Stimulated activated CD4-positive, alpha-beta T cell treated with anti-CD3 and anti-CD28 coated beads, TNF-alpha, amount 100 ng/mL, for 4 hours (primary cell): ENCODE measurements around the gene RSU1.

Experiments used
- DNase-seq, 3 experiments: peaks; one replicate each; pipeline ENCODE4 v3.0.0-alpha.2; 2020; ENCODE audit warnings: low read depth in 3 of 3

RSU1 gene

GRCh38 chr10:16741540-16741939 lies 75.7 kb downstream of the RSU1 start:
- DNase-seq: no peak

- DNase-seq: no peak
Observed at GRCh38 chr10:16737420-16737819, 79.8 kb downstream of the RSU1 start.

GRCh38 chr10:16735671-16736070 lies 81.6 kb downstream of the RSU1 start:
- no peak for DNase-seq

- DNase-seq: no peak
Observed at GRCh38 chr10:16732376-16732775, 84.8 kb downstream of the RSU1 start.

GRCh38 chr10:16728266-16728665 lies 89.0 kb downstream of the RSU1 start:
- DNase-seq: no peak

GRCh38 chr10:16727666-16728065 lies 89.6 kb downstream of the RSU1 start:
- no peak for DNase-seq

- no peak for DNase-seq
Observed at GRCh38 chr10:16724509-16724908, 92.7 kb downstream of the RSU1 start.

- no peak for DNase-seq
Observed at GRCh38 chr10:16720812-16721211, 96.4 kb downstream of the RSU1 start.

GRCh38 chr10:16717622-16718395 lies 99.4 kb downstream of the RSU1 start:
- no peak for DNase-seq

GRCh38 chr10:16716051-16716450 lies 101.2 kb downstream of the RSU1 start:
- no peak for DNase-seq

GRCh38 chr10:16713290-16713689 lies 103.9 kb downstream of the RSU1 start:
- no peak for DNase-seq

GRCh38 chr10:16712883-16713282 lies 104.3 kb downstream of the RSU1 start:
- no peak for DNase-seq

GRCh38 chr10:16700331-16700730 lies 116.9 kb downstream of the RSU1 start:
- no peak for DNase-seq

- no peak for DNase-seq
Observed at GRCh38 chr10:16699435-16700057, 117.7 kb downstream of the RSU1 start.

GRCh38 chr10:16698461-16698860 lies 118.8 kb downstream of the RSU1 start:
- DNase-seq: no peak

- no peak for DNase-seq
Observed at GRCh38 chr10:16690417-16690816, 126.8 kb downstream of the RSU1 start.

GRCh38 chr10:16689696-16690095 lies 127.5 kb downstream of the RSU1 start:
- no peak for DNase-seq

- DNase-seq: no peak
Observed at GRCh38 chr10:16689227-16689626, 128.0 kb downstream of the RSU1 start.

- DNase-seq: no peak
Observed at GRCh38 chr10:16686054-16686902, 130.9 kb downstream of the RSU1 start.

- DNase-seq: no peak
Observed at GRCh38 chr10:16685551-16685950, 131.7 kb downstream of the RSU1 start.

GRCh38 chr10:16681521-16681920 lies 135.7 kb downstream of the RSU1 start:
- no peak for DNase-seq

- no peak for DNase-seq
Observed at GRCh38 chr10:16679511-16679910, 137.7 kb downstream of the RSU1 start.

GRCh38 chr10:16675334-16675733 lies 141.9 kb downstream of the RSU1 start:
- DNase-seq: no peak
